IPS-20b (cell line): ENCODE data around the gene CD1D.
"Not testable (repeated sequence)": the region's sequence is repeated elsewhere in the genome, so short reads cannot be mapped to it uniquely, and the experiment has no call there.

Experiments used
- H3K27ac ChIP-seq: one replicate; pipeline ENCODE4 v1.5.1; 2013; ENCODE audit warnings: low read length
- H3K27me3 ChIP-seq: 2 replicates; pipeline ENCODE4 v1.6.1; 2013; ENCODE audit warnings: mild to moderate bottlenecking, low read length, inconsistent platforms; ENCODE audit not compliant: insufficient read depth
- H3K36me3 ChIP-seq: 2 replicates; pipeline ENCODE4 v1.6.1; 2013; ENCODE audit warnings: low read depth, mild to moderate bottlenecking, inconsistent platforms, low read length, moderate library complexity; ENCODE audit not compliant: insufficient read depth
- H3K4me1 ChIP-seq: 2 replicates; pipeline ENCODE4 v1.6.1; 2013; ENCODE audit warnings: mild to moderate bottlenecking, control low read depth, inconsistent platforms, low read length, moderate library complexity; ENCODE audit not compliant: insufficient read depth
- H3K4me3 ChIP-seq: 2 replicates; pipeline ENCODE4 v1.5.1; 2013; ENCODE audit warnings: mild to moderate bottlenecking, low read length, inconsistent platforms
- H3K9ac ChIP-seq: 2 replicates; pipeline ENCODE4 v1.6.1; 2013; ENCODE audit warnings: low read depth, mild to moderate bottlenecking, inconsistent platforms, low read length, moderate library complexity
- H3K9me3 ChIP-seq: 2 replicates; pipeline ENCODE4 v1.6.1; 2013; ENCODE audit warnings: mild to moderate bottlenecking, low read depth, low read length, inconsistent platforms; ENCODE audit not compliant: insufficient read depth

CD1D gene

GRCh38 chr1:158150523-158150922, 30.2 kb upstream of the CD1D start:
- H3K4me3 ChIP-seq, result no peak overlapping the region
- H3K27me3 ChIP-seq, result peaks cover 36% of the 10 kb centered on the region
- no peak overlapping the region for H3K9ac ChIP-seq

GRCh38 chr1:158153179-158153578, 27.5 kb upstream of the CD1D start:
- H3K9me3 ChIP-seq, result no peaks in the 10 kb centered on the region
- no peak overlapping the region for H3K9ac ChIP-seq
- H3K27me3 ChIP-seq, result peaks cover 20% of the 10 kb centered on the region
- no peaks in the 10 kb centered on the region for H3K36me3 ChIP-seq
- H3K4me3 ChIP-seq, result no peak overlapping the region
- no peak overlapping the region for H3K27ac ChIP-seq
- H3K4me1 ChIP-seq, result peaks cover 6% of the 10 kb centered on the region; the same call in 1 of the 2 replicates

More at GRCh38 chr1:158150523-158150922, 30.2 kb upstream of the CD1D start:
- Histone ChIP-seq H3K36me3 (no peaks in the 10 kb centered on the region), H3K9me3 (no peaks in the 10 kb centered on the region), H3K4me1 (peaks cover 6% of the 10 kb centered on the region; the same call in 1 of the 2 replicates), H3K27ac (no peak overlapping the region)

- Histone ChIP-seq H3K4me3 (no peak overlapping the region), H3K4me1 (peaks cover 6% of the 10 kb centered on the region; the same call in 1 of the 2 replicates), H3K9ac (no peak overlapping the region), H3K27ac (no peak overlapping the region), H3K36me3 (no peaks in the 10 kb centered on the region), H3K9me3 (no peaks in the 10 kb centered on the region), H3K27me3 (peaks cover 13% of the 10 kb centered on the region; the same call in 1 of the 2 replicates)
These were observed 26.8 kb upstream of the CD1D start for GRCh38 chr1:158153746-158154444.

- Histone ChIP-seq H3K27ac (no peak overlapping the region), H3K4me1 (peaks cover 6% of the 10 kb centered on the region; the same call in 1 of the 2 replicates), H3K36me3 (no peaks in the 10 kb centered on the region), H3K9ac (no peak overlapping the region), H3K4me3 (no peak overlapping the region), H3K27me3 (peaks cover 13% of the 10 kb centered on the region; the same call in 1 of the 2 replicates), H3K9me3 (no peaks in the 10 kb centered on the region)
These were observed 26.2 kb upstream of the CD1D start for GRCh38 chr1:158154501-158154900.

GRCh38 chr1:158155673-158156072, 25.0 kb upstream of the CD1D start:
- Histone ChIP-seq H3K9ac (no peak overlapping the region), H3K27me3 (peaks cover 7% of the 10 kb centered on the region; the same call in 1 of the 2 replicates), H3K4me1 (peaks cover 6% of the 10 kb centered on the region; the same call in 1 of the 2 replicates)

DNA sequence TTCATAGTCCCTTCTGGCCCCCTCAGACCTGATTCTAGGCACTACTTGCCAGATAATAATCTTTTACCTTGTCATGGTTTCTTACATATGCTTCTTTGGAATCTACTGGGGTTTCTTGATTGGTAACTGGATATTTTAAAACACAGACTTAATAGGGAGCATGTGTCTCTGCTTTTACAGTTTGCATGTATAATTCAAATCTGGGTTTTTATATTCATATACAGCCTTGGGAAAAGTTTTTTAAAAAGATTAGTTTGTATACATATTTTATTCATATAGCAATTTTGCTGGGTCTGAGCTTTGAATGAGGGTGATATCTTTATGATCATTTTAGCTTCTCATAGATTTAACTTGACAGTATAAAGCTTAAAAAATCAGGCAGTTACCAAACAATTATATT, 21.1 kb upstream of the CD1D start:
- no peaks in the 10 kb centered on the region for H3K27me3 ChIP-seq
- H3K36me3 ChIP-seq, result no peaks in the 10 kb centered on the region
- no peaks in the 10 kb centered on the region; the same call in 1 of the 2 replicates for H3K4me1 ChIP-seq
- H3K9ac ChIP-seq, result no peak overlapping the region
- no peaks in the 10 kb centered on the region for H3K9me3 ChIP-seq
- H3K27ac ChIP-seq, result no peak overlapping the region
- no peak overlapping the region for H3K4me3 ChIP-seq

More at GRCh38 chr1:158155673-158156072, 25.0 kb upstream of the CD1D start:
- H3K4me3 ChIP-seq, result no peak overlapping the region
- H3K9me3 ChIP-seq, result no peaks in the 10 kb centered on the region
- H3K36me3 ChIP-seq, result no peaks in the 10 kb centered on the region
- H3K27ac ChIP-seq, result no peak overlapping the region

GRCh38 chr1:158161446-158161845, 19.2 kb upstream of the CD1D start:
- no peaks in the 10 kb centered on the region for H3K36me3 ChIP-seq
- no peaks in the 10 kb centered on the region for H3K27me3 ChIP-seq
- no peaks in the 10 kb centered on the region for H3K9me3 ChIP-seq
- no peak overlapping the region for H3K27ac ChIP-seq
- H3K4me3 ChIP-seq, result no peak overlapping the region
- H3K9ac ChIP-seq, result no peak overlapping the region
- H3K4me1 ChIP-seq, result no peaks in the 10 kb centered on the region

- no peaks in the 10 kb centered on the region for H3K4me1 ChIP-seq
- no peaks in the 10 kb centered on the region for H3K36me3 ChIP-seq
- no peak overlapping the region for H3K27ac ChIP-seq
- H3K27me3 ChIP-seq, result no peaks in the 10 kb centered on the region
- H3K9ac ChIP-seq, result no peak overlapping the region
- no peaks in the 10 kb centered on the region for H3K9me3 ChIP-seq
- no peak overlapping the region for H3K4me3 ChIP-seq
These were observed 17.4 kb upstream of the CD1D start for GRCh38 chr1:158163000-158163947.

GRCh38 chr1:158169105-158169504, 11.6 kb upstream of the CD1D start:
- H3K36me3 ChIP-seq, result no peaks in the 10 kb centered on the region
- H3K4me1 ChIP-seq, result no peaks in the 10 kb centered on the region
- H3K27ac ChIP-seq, result no peak overlapping the region
- no peak overlapping the region for H3K9ac ChIP-seq
- H3K4me3 ChIP-seq, result no peak overlapping the region
- no peaks in the 10 kb centered on the region for H3K9me3 ChIP-seq
- no peaks in the 10 kb centered on the region for H3K27me3 ChIP-seq

- H3K27ac ChIP-seq, H3K4me3 ChIP-seq: not testable (repeated sequence)
- H3K27me3 ChIP-seq, result peaks cover 32% of the 10 kb centered on the region
These were observed 4.8 kb upstream of the CD1D start for GRCh38 chr1:158175915-158176314.

GRCh38 chr1:158176399-158176798, 4.3 kb upstream of the CD1D start:
- no peaks in the 10 kb centered on the region for H3K36me3 ChIP-seq
- no peak overlapping the region for H3K4me3 ChIP-seq
- peaks cover 36% of the 10 kb centered on the region for H3K27me3 ChIP-seq
- H3K4me1 ChIP-seq, result no peaks in the 10 kb centered on the region
- H3K9me3 ChIP-seq, result no peaks in the 10 kb centered on the region
- H3K9ac ChIP-seq, result no peak overlapping the region
- no peak overlapping the region for H3K27ac ChIP-seq

More at GRCh38 chr1:158175915-158176314, 4.8 kb upstream of the CD1D start:
- not testable (repeated sequence) for H3K9me3 ChIP-seq, H3K36me3 ChIP-seq, H3K9ac ChIP-seq, H3K4me1 ChIP-seq
